ENCODE measurements around the gene KAT8. TPM values are rescaled to one million over a fixed set of nuclear protein-coding genes. Genes with fewer than 3 reads are reported as not detected.

Gene KAT8
- total RNA-seq, 6 experiments from 2014 or later: 20.4 to 29.9 (median 25.2) TPM

GRCh38 chr16:31179219-31179746 is 61.8 kb downstream of the KAT8 start:
- intact Hi-C loops (cut with DNase I): no loop called here

GRCh38 chr16:31179747-31180459 is 62.4 kb downstream of the KAT8 start, which contains the start of gene FUS:
TSS of gene FUS (plus strand) at chr16:31180139. CDS start at chr16:31180215, 76 bp downstream.
- peak within 1 kb of the TSS; percentile 97 to 99 (median 97) for H3K27ac ChIP-seq
- H3K4me1 ChIP-seq: peaks cover 0 to 19% (median 7%) of the 10 kb centered on the region in 4 donors
- intact Hi-C loops (cut with DNase I): loop anchor here in 1 of 2 donors (10.0 kb wide), 1 partner anchor 275 kb away; the partner anchor contains the start of gene ARMC5
- no peaks in the 10 kb centered on the region for H3K27me3 ChIP-seq
- ATAC-seq: peak; percentile 89 to 92 (median 90)
- H3K9me3 ChIP-seq: no peaks in the 10 kb centered on the region
- peak; percentile 93 to 95 (median 93) for DNase-seq
- peak within 1 kb of the TSS; percentile 78 to 97 (median 79) for H3K4me3 ChIP-seq
- no CpG with 5 or more reads among the region's 69 CpGs for WGBS (ENCODE audit: insufficient coverage, low coverage, low lambda C conversion rate, missing lambda C conversion rate)
- peak; percentile 97 for TF ChIP-seq POLR2A (IDR thresholded peaks at IDR 0.05)
- no peak for TF ChIP-seq CTCF (IDR thresholded peaks at IDR 0.05)
- peaks cover 3 to 27% (median 14%) of the 10 kb centered on the region in 4 donors for H3K36me3 ChIP-seq

More at GRCh38 chr16:31179219-31179746, 61.8 kb downstream of the KAT8 start:
- Histone ChIP-seq H3K36me3 (peaks cover 3 to 21% (median 10%) of the 10 kb centered on the region in 4 donors), H3K4me1 (peaks cover 0 to 19% (median 7%) of the 10 kb centered on the region in 4 donors), H3K9me3 (no peaks in the 10 kb centered on the region), H3K27me3 (no peaks in the 10 kb centered on the region), H3K27ac (peak overlapping the region; percentile 97 to 99 (median 97)), H3K4me3 (peak overlapping the region; percentile 78 to 97 (median 79))
- DNase-seq: no peak
- WGBS (ENCODE audit: insufficient coverage, low coverage, low lambda C conversion rate, missing lambda C conversion rate): 2% methylated on average over 25 of the region's 27 CpGs
- TF ChIP-seq CTCF (IDR thresholded peaks at IDR 0.05) (no peak), POLR2A (IDR thresholded peaks at IDR 0.05) (no peak)
- ATAC-seq: peak in 1 of 4 donors; percentile 0

Small RNA genes lying within 50 kb of the gene (small RNA-seq; reads per million reads assigned to genes)
- gene AC009088.4 (0 reads per million in 2 experiments), gene NDUFA3P6 (0 reads per million in 2 experiments)

Other genes starting within 250 kb of the KAT8 start
- gene BCL7C, start 223.6 kb upstream of the KAT8 start, total RNA-seq: 10 to 100 TPM in 2 of 6 experiments, 1 to 10 TPM in 4; 5.9 to 14.3 (median 7.9) TPM
- gene CTF1, start 221.1 kb upstream of the KAT8 start, total RNA-seq: under 1 TPM in 4 of 6 experiments, not detected in 2; 0.13 to 0.74 (median 0.43) TPM
- gene FBXL19, start 194.1 kb upstream of the KAT8 start, total RNA-seq: 1 to 10 TPM; 2.8 to 8.0 (median 3.4) TPM
- gene ORAI3, start 168.6 kb upstream of the KAT8 start, total RNA-seq: 10 to 100 TPM; 27.7 to 56.6 (median 31.6) TPM
- 1 to 10 TPM; 3.7 to 7.4 (median 6.9) TPM for gene SETD1A, start 159.9 kb upstream of the KAT8 start, total RNA-seq
- 100 to 1,000 TPM in 3 of 6 experiments, 10 to 100 TPM in 3; 54.6 to 219 (median 86.9) TPM for gene HSD3B7, start 132.5 kb upstream of the KAT8 start, total RNA-seq
- gene STX1B, start 107.0 kb upstream of the KAT8 start, total RNA-seq: 1 to 10 TPM in 4 of 6 experiments, under 1 TPM in 2; 0.61 to 4.5 (median 2.6) TPM
- 10 to 100 TPM; 18.8 to 52.8 (median 23.6) TPM for gene STX4, start 84.1 kb upstream of the KAT8 start, total RNA-seq
- 1 to 10 TPM; 2.0 to 4.6 (median 3.5) TPM for gene ZNF668, start 43.4 kb upstream of the KAT8 start, total RNA-seq
- gene ZNF646, start 43.2 kb upstream of the KAT8 start, total RNA-seq: 1 to 10 TPM; 4.2 to 5.0 (median 4.5) TPM
- gene PRSS53, start 28.7 kb upstream of the KAT8 start, total RNA-seq: 10 to 100 TPM in 1 of 6 experiments, 1 to 10 TPM in 5; 2.3 to 14.8 (median 3.9) TPM
- gene VKORC1, start 22.9 kb upstream of the KAT8 start, total RNA-seq: 100 to 1,000 TPM; 102 to 297 (median 199) TPM
- 10 to 100 TPM; 34.8 to 61.5 (median 41.8) TPM for gene BCKDK, start 9.3 kb upstream of the KAT8 start, total RNA-seq
- 10 to 100 TPM in 4 of 6 experiments, 1 to 10 TPM in 2; 5.6 to 20.0 (median 13.1) TPM for gene PRSS8, start 18.1 kb downstream of the KAT8 start, total RNA-seq
- gene PRSS36, start 32.4 kb downstream of the KAT8 start, total RNA-seq: 1 to 10 TPM in 3 of 6 experiments, under 1 TPM in 3; 0.25 to 1.6 (median 1.0) TPM
- 10 to 100 TPM; 18.7 to 69.7 (median 40.4) TPM for gene FUS, start 62.5 kb downstream of the KAT8 start, total RNA-seq
- gene PYCARD, start 85.1 kb downstream of the KAT8 start, total RNA-seq: 10 to 100 TPM in 3 of 6 experiments, 1 to 10 TPM in 3; 5.7 to 14.9 (median 9.6) TPM
- under 1 TPM in 1 of 6 experiments, not detected in 5; 0.06 TPM for gene TRIM72, start 96.5 kb downstream of the KAT8 start, total RNA-seq
- gene PYDC1, start 99.5 kb downstream of the KAT8 start, total RNA-seq: not detected
- 10 to 100 TPM in 1 of 6 experiments, 1 to 10 TPM in 5; 2.7 to 11.6 (median 4.3) TPM for gene ITGAM, start 142.3 kb downstream of the KAT8 start, total RNA-seq
- 10 to 100 TPM in 1 of 6 experiments, 1 to 10 TPM in 5; 2.0 to 15.3 (median 5.2) TPM for gene ITGAX, start 237.5 kb downstream of the KAT8 start, total RNA-seq